ENCODE measurements around the gene GABARAP. TPM values are rescaled to one million over a fixed set of nuclear protein-coding genes. Genes with fewer than 3 reads are reported as not detected.

Gene GABARAP
- 1,180 TPM for polyA plus RNA-seq (2013, experiment 1 of 2)
- polyA plus RNA-seq (2013, experiment 2 of 2) = 1,203 TPM

DNA sequence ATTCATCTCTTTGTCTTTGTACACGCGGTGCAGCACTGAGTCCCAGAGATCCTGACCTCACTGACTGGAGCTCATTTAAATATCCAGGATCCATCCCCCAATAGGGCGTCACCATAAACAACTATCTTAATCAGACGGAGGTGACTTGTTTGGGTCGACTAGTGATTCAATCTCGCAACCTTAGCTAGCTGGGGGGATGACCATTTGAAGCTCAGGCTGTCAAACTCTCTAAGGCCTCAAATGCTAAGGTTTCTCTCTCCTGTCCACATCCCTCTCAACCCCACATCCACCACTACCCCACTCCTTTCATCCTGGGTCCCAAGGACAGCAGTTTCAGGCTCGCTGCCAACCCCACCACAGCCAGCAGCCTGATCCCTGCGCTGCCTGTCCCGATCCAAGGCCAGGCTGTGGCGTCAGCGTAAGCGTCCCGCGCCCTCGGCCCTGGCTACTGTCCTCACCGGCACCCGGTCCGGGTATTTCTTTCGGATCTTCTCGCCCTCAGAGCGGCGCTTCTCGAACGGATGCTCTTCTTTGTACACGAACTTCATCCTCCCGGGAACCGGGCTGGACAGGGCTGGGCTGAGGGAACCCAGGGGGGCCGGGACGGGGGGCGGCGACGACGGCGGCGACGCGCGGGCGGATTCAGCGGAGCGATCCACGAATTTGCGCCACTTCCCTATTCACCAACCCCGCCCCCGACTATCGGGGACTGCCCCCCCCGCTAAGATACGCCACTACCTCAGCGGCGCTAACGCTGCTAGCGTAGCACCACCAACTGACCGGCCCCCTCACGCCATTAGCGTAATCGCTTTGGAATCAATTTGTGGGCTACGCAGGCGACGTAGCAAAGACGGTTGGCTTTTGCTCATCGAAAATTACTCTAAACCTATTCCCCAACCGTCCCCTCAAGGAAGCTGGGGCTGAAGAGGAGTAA is at the start of gene GABARAP:
TSS of gene GABARAP (minus strand) at position 667 of the 934 bp plus-strand sequence. CDS start at position 548, 119 bp downstream.
- under 1% methylated on average over 53 of the region's 62 CpGs for WGBS
- H3K9me3 ChIP-seq (ENCODE audit: control insufficient read depth, low read length) = no peaks in the 10 kb centered on the region

DNA sequence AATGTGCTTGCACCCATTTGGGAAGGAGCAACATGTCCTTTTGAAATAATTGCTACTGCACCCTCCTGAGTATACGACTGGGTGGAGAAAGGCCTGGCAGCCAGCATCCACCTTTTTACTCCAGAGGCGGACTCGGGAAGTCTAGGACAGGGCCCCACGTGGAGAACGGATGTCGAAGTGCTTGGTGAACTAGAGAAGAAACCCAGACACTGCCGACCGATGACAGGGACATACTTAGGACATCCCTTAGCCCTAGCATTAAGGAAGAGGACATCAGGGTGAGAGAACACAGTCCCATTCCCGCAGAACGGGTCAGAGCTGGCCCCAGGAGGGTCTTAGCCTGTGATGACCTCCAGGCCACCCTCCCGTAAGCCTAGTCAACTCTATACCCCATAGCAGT is 48.4 kb upstream of the GABARAP start:
- H4K91ac ChIP-seq (ENCODE audit: low read length) = no peak overlapping the region
- H4K8ac ChIP-seq (ENCODE audit: low read length) = no peak overlapping the region
- H3K4me1 ChIP-seq (ENCODE audit: control insufficient read depth, insufficient read depth, low read depth, low read length) = peaks cover 13% of the 10 kb centered on the region
- H2AFZ ChIP-seq (ENCODE audit: low read depth, low read length) = no peak overlapping the region
- no peak for DNase-seq
- H3K4me2 ChIP-seq (ENCODE audit: low read length, poor library complexity, severe bottlenecking) = no peak overlapping the region
- no peak overlapping the region for H3K14ac ChIP-seq (ENCODE audit: low read length in 2 of 2)
- H2AK5ac ChIP-seq (ENCODE audit: low read length, severe bottlenecking) = no peak overlapping the region
- no peak overlapping the region for H3K9ac ChIP-seq (ENCODE audit: low read length)
- no peak overlapping the region for H3K27ac ChIP-seq (ENCODE audit: low read length, poor library complexity, severe bottlenecking)
- H3K27me3 ChIP-seq (ENCODE audit: control insufficient read depth in 1 of 2, insufficient read depth in 1 of 2, low read length in 2 of 2) = peaks cover 81 to 90% of the 10 kb centered on the region in 2 experiments
- no peak overlapping the region for H3K4me3 ChIP-seq (ENCODE audit: insufficient read depth in 1 of 2, low read depth in 1 of 2, low read length in 2 of 2)
- H2BK5ac ChIP-seq (ENCODE audit: low read depth, low read length, poor library complexity, severe bottlenecking) = no peak overlapping the region
- no peaks in the 10 kb centered on the region for H3K79me1 ChIP-seq (replicated peaks; ENCODE audit: low read length, poor library complexity, severe bottlenecking)
- no peaks in the 10 kb centered on the region for H3K36me3 ChIP-seq (ENCODE audit: control insufficient read depth in 1 of 2, insufficient read depth in 2 of 2, low read depth in 1 of 2, low read length in 2 of 2)
- H3K23ac ChIP-seq (ENCODE audit: low read length in 2 of 2) = no peak overlapping the region
- WGBS = 74% methylated on average over 11 of the region's 11 CpGs
- no peak overlapping the region for H3K4ac ChIP-seq (ENCODE audit: low read depth in 1 of 2, low read length in 2 of 2)
- no peaks in the 10 kb centered on the region for H3K9me3 ChIP-seq (ENCODE audit: control insufficient read depth, low read length)
- H2BK15ac ChIP-seq (ENCODE audit: low read depth, poor library complexity, severe bottlenecking) = no peak overlapping the region
- no peak overlapping the region for H3K18ac ChIP-seq (ENCODE audit: low read depth in 1 of 2, low read length in 2 of 2)
- H2BK120ac ChIP-seq (ENCODE audit: low read depth, low read length) = no peak overlapping the region
- H2BK12ac ChIP-seq (ENCODE audit: low read length in 2 of 2) = no peak overlapping the region

More for the DNA sequence above, at the start of gene GABARAP:
- Histone ChIP-seq H3K4me3 (ENCODE audit: insufficient read depth in 1 of 2, low read depth in 1 of 2, low read length in 2 of 2) (peak within 1 kb of the TSS; percentile 89 to 98), H2BK5ac (ENCODE audit: low read depth, low read length, poor library complexity, severe bottlenecking) (peak within 1 kb of the TSS; percentile 53), H2BK15ac (ENCODE audit: low read depth, poor library complexity, severe bottlenecking) (peak within 1 kb of the TSS; percentile 99), H3K4me2 (ENCODE audit: low read length, poor library complexity, severe bottlenecking) (peak within 1 kb of the TSS; percentile 92), H3K18ac (ENCODE audit: low read depth in 1 of 2, low read length in 2 of 2) (peak within 1 kb of the TSS; percentile 90 to 99), H3K14ac (ENCODE audit: low read length in 2 of 2) (peak within 1 kb of the TSS in 1 of 2 experiments; percentile 100), H2BK12ac (ENCODE audit: low read length in 2 of 2) (peak within 1 kb of the TSS; percentile 65 to 91), H3K27me3 (ENCODE audit: control insufficient read depth in 1 of 2, insufficient read depth in 1 of 2, low read length in 2 of 2) (no peaks in the 10 kb centered on the region), H3K79me1 (replicated peaks; ENCODE audit: low read length, poor library complexity, severe bottlenecking) (peaks cover 14% of the 10 kb centered on the region), H2AK5ac (ENCODE audit: low read length, severe bottlenecking) (peak within 1 kb of the TSS; percentile 78), H3K9ac (ENCODE audit: low read length) (peak within 1 kb of the TSS; percentile 97), H4K8ac (ENCODE audit: low read length) (peak within 1 kb of the TSS; percentile 95), H3K23ac (ENCODE audit: low read length in 2 of 2) (peak within 1 kb of the TSS in 1 of 2 experiments; percentile 97), H2AFZ (ENCODE audit: low read depth, low read length) (peak within 1 kb of the TSS; percentile 78), H3K4ac (ENCODE audit: low read depth in 1 of 2, low read length in 2 of 2) (peak within 1 kb of the TSS; percentile 79 to 97), H2BK120ac (ENCODE audit: low read depth, low read length) (peak within 1 kb of the TSS; percentile 21), H3K36me3 (ENCODE audit: control insufficient read depth in 1 of 2, insufficient read depth in 2 of 2, low read depth in 1 of 2, low read length in 2 of 2) (peaks cover 32 to 47% of the 10 kb centered on the region in 2 experiments), H3K4me1 (ENCODE audit: control insufficient read depth, insufficient read depth, low read depth, low read length) (peaks cover 15% of the 10 kb centered on the region), H3K27ac (ENCODE audit: low read length, poor library complexity, severe bottlenecking) (peak within 1 kb of the TSS; percentile 98), H4K91ac (ENCODE audit: low read length) (peak within 1 kb of the TSS; percentile 98)
- peak; percentile 95 for DNase-seq

DNA sequence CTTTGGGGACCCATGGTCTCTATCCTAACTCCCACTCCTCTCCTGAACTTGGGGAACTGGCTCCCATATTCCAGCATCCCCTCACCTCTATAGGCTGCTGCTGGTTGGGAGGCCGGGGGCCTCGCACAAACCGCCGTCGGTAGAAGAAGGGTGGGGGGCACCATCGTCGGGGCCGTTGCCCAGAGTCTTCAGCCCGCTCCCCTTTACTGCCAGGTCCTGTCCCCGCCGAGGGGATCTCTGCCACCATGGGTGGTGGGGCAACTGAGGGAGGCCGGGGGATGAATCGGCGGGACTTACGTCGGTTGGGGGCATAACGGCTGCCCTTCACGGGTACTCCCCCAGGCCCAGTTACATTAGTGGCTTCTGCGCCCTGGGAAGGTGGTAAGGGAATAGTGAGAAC is 47.9 kb upstream of the GABARAP start:
- H4K8ac ChIP-seq (ENCODE audit: low read length) = no peak overlapping the region
- H3K4me1 ChIP-seq (ENCODE audit: control insufficient read depth, insufficient read depth, low read depth, low read length) = peaks cover 12% of the 10 kb centered on the region
- peaks cover 83 to 91% of the 10 kb centered on the region in 2 experiments for H3K27me3 ChIP-seq (ENCODE audit: control insufficient read depth in 1 of 2, insufficient read depth in 1 of 2, low read length in 2 of 2)
- no peak overlapping the region for H3K23ac ChIP-seq (ENCODE audit: low read length in 2 of 2)
- no peak overlapping the region for H3K4me3 ChIP-seq (ENCODE audit: insufficient read depth in 1 of 2, low read depth in 1 of 2, low read length in 2 of 2)
- H3K4ac ChIP-seq (ENCODE audit: low read depth in 1 of 2, low read length in 2 of 2) = no peak overlapping the region
- no peak overlapping the region for H3K9ac ChIP-seq (ENCODE audit: low read length)
- H2BK120ac ChIP-seq (ENCODE audit: low read depth, low read length) = no peak overlapping the region
- H2BK15ac ChIP-seq (ENCODE audit: low read depth, poor library complexity, severe bottlenecking) = no peak overlapping the region
- no peak overlapping the region for H3K18ac ChIP-seq (ENCODE audit: low read depth in 1 of 2, low read length in 2 of 2)
- H3K14ac ChIP-seq (ENCODE audit: low read length in 2 of 2) = no peak overlapping the region
- no peak overlapping the region for H3K4me2 ChIP-seq (ENCODE audit: low read length, poor library complexity, severe bottlenecking)
- H2AFZ ChIP-seq (ENCODE audit: low read depth, low read length) = no peak overlapping the region
- no peak overlapping the region for H2BK12ac ChIP-seq (ENCODE audit: low read length in 2 of 2)
- H2AK5ac ChIP-seq (ENCODE audit: low read length, severe bottlenecking) = no peak overlapping the region
- no peaks in the 10 kb centered on the region for H3K79me1 ChIP-seq (replicated peaks; ENCODE audit: low read length, poor library complexity, severe bottlenecking)
- 92% methylated on average over 18 of the region's 19 CpGs for WGBS
- H3K36me3 ChIP-seq (ENCODE audit: control insufficient read depth in 1 of 2, insufficient read depth in 2 of 2, low read depth in 1 of 2, low read length in 2 of 2) = no peaks in the 10 kb centered on the region
- no peak overlapping the region for H2BK5ac ChIP-seq (ENCODE audit: low read depth, low read length, poor library complexity, severe bottlenecking)
- no peak overlapping the region for H3K27ac ChIP-seq (ENCODE audit: low read length, poor library complexity, severe bottlenecking)
- H3K9me3 ChIP-seq (ENCODE audit: control insufficient read depth, low read length) = no peaks in the 10 kb centered on the region
- DNase-seq = no peak
- no peak overlapping the region for H4K91ac ChIP-seq (ENCODE audit: low read length)
